A673 (cell line): ENCODE results near the gene UNK. TPM values are rescaled to one million over a fixed set of nuclear protein-coding genes. Genes with fewer than 3 reads are reported as not detected.
"Not testable (repeated sequence)": the region's sequence is repeated elsewhere in the genome, so short reads cannot be mapped to it uniquely, and the experiment has no call there.

Experiments
- BruUV-seq: library from RNA; stranded (reverse); fragments of 400-500 nt; replicated peaks from 2 replicates; lab custom pipeline; 2021; lab: Mats Ljungman, UMichigan
- CTCF ChIA-PET: fragments of 300-600 bp; sonication (Branson Sonifier 250); formaldehyde crosslinking; loops from one replicate; lab custom pipeline; 2022; ENCODE audit warnings: antibody characterized with exemption; lab: Charles Lee
- POLR2A ChIA-PET: fragments of 300-600 bp; sonication (Branson Sonifier 250); formaldehyde crosslinking; loops from one replicate; lab custom pipeline; 2022; ENCODE audit warnings: antibody characterized with exemption; ENCODE audit not compliant: low non-redundant PET; lab: Charles Lee
- DNase-seq: peaks from one replicate; pipeline ENCODE4 v3.0.0-alpha.2; 2015; ENCODE audit warnings: low spot score
- H3K27ac ChIP-seq: fragments of 200-600 bp; sonication (generic); 2 replicates; pipeline ENCODE4 v1.5.1; 2016; ENCODE audit warnings: mixed run types, low read depth, mild to moderate bottlenecking, mixed read lengths, antibody characterized with exemption, low read length; ENCODE audit not compliant: poor library complexity, severe bottlenecking
- H3K27me3 ChIP-seq: fragments of 200-600 bp; sonication (generic); replicated peaks from 2 replicates; pipeline ENCODE4 v1.6.1; 2017; ENCODE audit warnings: mixed run types, low read depth, mild to moderate bottlenecking, mixed read lengths, antibody characterized with exemption, low read length; ENCODE audit not compliant: insufficient read depth, poor library complexity
- H3K36me3 ChIP-seq: fragments of 200-600 bp; sonication (generic); 2 replicates; pipeline ENCODE4 v1.6.1; 2016; ENCODE audit warnings: mixed run types, mild to moderate bottlenecking, mixed read lengths, antibody characterized with exemption, low read length; ENCODE audit not compliant: insufficient read depth, poor library complexity, severe bottlenecking
- H3K4me1 ChIP-seq: fragments of 200-600 bp; sonication (generic); 2 replicates; pipeline ENCODE4 v1.6.1; 2017; ENCODE audit warnings: mixed run types, mild to moderate bottlenecking, mixed read lengths, antibody characterized with exemption, low read length; ENCODE audit not compliant: insufficient read depth, poor library complexity, severe bottlenecking
- H3K4me3 ChIP-seq: fragments of 200-600 bp; sonication (generic); 2 replicates; pipeline ENCODE4 v1.5.1; 2016; ENCODE audit warnings: low read depth, mixed run types, mild to moderate bottlenecking, mixed read lengths, low read length; ENCODE audit not compliant: poor library complexity, severe bottlenecking
- H3K9me3 ChIP-seq: fragments of 200-600 bp; sonication (generic); 2 replicates; pipeline ENCODE4 v1.6.1; 2016; ENCODE audit warnings: mixed run types, low read depth, mild to moderate bottlenecking, mixed read lengths, antibody characterized with exemption, low read length; ENCODE audit not compliant: poor library complexity, severe bottlenecking
- CTCF ChIP-seq: fragments of 300-800, 200-600 bp; sonication (generic); conservative IDR thresholded peaks from 2 replicates; pipeline ENCODE4 v1.5.1; 2017; ENCODE audit warnings: low read depth, mild to moderate bottlenecking, antibody characterized with exemption, low read length, moderate library complexity, mixed read lengths
- EZH2 ChIP-seq: fragments of 200-600 bp; sonication (generic); IDR thresholded peaks from 2 replicates; pipeline ENCODE4 v1.6.1; 2017; ENCODE audit warnings: borderline replicate concordance, low read depth, mild to moderate bottlenecking, mixed read lengths, antibody characterized with exemption, low read length; ENCODE audit not compliant: poor library complexity, severe bottlenecking
- intact Hi-C: fragments of 100-400 bp; cut with micrococcal nuclease; formaldehyde crosslinking; loops from one replicate; pipeline ENCODE4 v1.10.0; 2022; ENCODE audit not compliant: unreplicated experiment
- total RNA-seq: library from RNA; stranded (reverse); gene quantifications from 2 replicates; pipeline ENCODE4 v1.2.3, GENCODE V29; 2021

UNK gene
- total RNA-seq, 1 experiment from 2014 or later: 53.2 TPM

DNA sequence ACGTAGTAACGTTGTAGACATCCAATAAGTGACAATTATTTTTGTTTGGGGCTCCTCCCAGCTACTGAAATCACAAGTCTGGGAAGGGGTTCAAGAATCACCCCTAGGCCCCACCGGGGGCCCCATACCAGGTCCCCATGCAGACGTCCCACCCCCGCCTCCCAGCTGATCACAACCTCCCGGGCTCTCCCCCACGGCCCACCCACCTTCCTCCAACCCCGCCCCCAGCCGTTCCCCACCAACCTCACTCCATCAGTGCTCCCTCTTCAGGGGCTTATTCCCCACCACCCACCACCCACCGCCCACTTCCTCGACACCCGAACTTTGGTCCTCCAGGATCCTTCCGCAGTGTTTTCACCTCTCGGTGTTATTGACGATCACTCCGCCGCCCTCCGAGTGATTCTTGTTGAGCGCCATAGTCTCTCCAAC, 70.3 kb downstream of the UNK start:
- H3K4me1 ChIP-seq: peaks cover 13% of the 10 kb centered on the region
- H3K27ac ChIP-seq: peak overlapping the region; percentile 60
- H3K9me3 ChIP-seq: no peaks in the 10 kb centered on the region
- peak overlapping the region; percentile 63 for H3K4me3 ChIP-seq
- DNase-seq: no peak
- no peak for TF ChIP-seq CTCF
- TF ChIP-seq EZH2: no peak
- CTCF ChIA-PET: interaction anchor here (0.5 to 1.6 kb wide), 6 partner anchors 9 to 444 kb away, joined by 4 to 8 read pairs (median 4); partner anchors contain the start of genes ACOX1, TEN1 and TRIM65
- POLR2A ChIA-PET: interaction anchor here (0.6 to 2.1 kb wide), 3 partner anchors 38 to 75 kb away, joined by 3 to 12 read pairs (median 6); no protein-coding TSS in a partner anchor
- H3K36me3 ChIP-seq: peaks cover 12% of the 10 kb centered on the region
- H3K27me3 ChIP-seq: no peaks in the 10 kb centered on the region
- intact Hi-C loops: no loop called here
- no TSS peak for BruUV-seq

- ChIA-PET CTCF (interaction anchor here (0.5 to 1.6 kb wide), 8 partner anchors 10 to 684 kb away, joined by 3 to 8 read pairs (median 4); partner anchors contain the start of genes ACOX1, TEN1 and TRIM65), POLR2A (interaction anchor here (0.6 to 2.1 kb wide), 3 partner anchors 39 to 75 kb away, joined by 3 to 12 read pairs (median 6); no protein-coding TSS in a partner anchor)
- Histone ChIP-seq H3K4me1 (peaks cover 13% of the 10 kb centered on the region), H3K4me3 (peak within 1 kb of the TSS; percentile 63), H3K36me3 (peaks cover 11% of the 10 kb centered on the region), H3K9me3 (no peaks in the 10 kb centered on the region), H3K27me3 (no peaks in the 10 kb centered on the region), H3K27ac (peak within 1 kb of the TSS; percentile 86)
- no peak for TF ChIP-seq EZH2
- TF ChIP-seq CTCF: peak; percentile 54; the same call in 1 of the 2 replicates
- peak; percentile 100 for DNase-seq
- intact Hi-C loops: no loop called here
- no TSS peak for BruUV-seq
These were observed 70.9 kb downstream of the UNK start, which contains the start of gene WBP2 for GRCh38 chr17:75855310-75856061. WBP2 (minus strand) TSS chr17:75855335; CDS start chr17:75855297, 38 bp downstream.

GRCh38 chr17:75856062-75856756, 71.6 kb downstream of the UNK start:
- POLR2A ChIA-PET: interaction anchor here (2.1 kb wide), 1 partner anchor 76 kb away, joined by 6 read pairs; no protein-coding TSS in a partner anchor

DNA sequence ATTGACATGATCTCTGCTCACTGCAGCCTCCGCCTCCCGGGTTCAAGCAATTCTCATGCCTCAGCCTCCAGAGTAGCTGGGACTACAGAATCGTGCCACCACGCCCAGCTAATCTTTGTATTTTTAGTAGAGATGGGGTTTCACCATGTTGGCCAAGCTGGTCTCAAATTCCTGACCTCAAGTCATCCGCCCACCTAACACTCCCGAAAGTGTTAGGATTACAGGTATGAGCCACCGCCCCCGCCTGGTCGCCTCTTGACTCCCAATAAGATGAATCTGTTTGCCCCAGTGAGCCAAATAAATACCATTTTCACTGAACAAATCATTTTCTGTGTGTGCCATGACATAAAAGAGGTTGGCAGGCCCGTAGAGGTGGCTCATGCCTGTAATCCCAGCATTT, 74.8 kb downstream of the UNK start:
- H3K9me3 ChIP-seq, H3K4me3 ChIP-seq, BruUV-seq, H3K36me3 ChIP-seq, H3K27me3 ChIP-seq, H3K27ac ChIP-seq, POLR2A ChIA-PET, H3K4me1 ChIP-seq, intact Hi-C loops, DNase-seq: not testable (repeated sequence)
- CTCF ChIA-PET: interaction anchor here (0.7 kb wide), 1 partner anchor 1298 kb away, joined by 3 read pairs; no protein-coding TSS in a partner anchor

More at GRCh38 chr17:75856062-75856756, 71.6 kb downstream of the UNK start:
- intact Hi-C loops: no loop called here
- BruUV-seq: TSS peak; percentile 86
- peaks cover 5% of the 10 kb centered on the region for H3K36me3 ChIP-seq
- CTCF ChIA-PET: interaction anchor here (1.1 to 1.6 kb wide), 2 partner anchors 19 to 123 kb away, joined by 3 to 4 read pairs; partner anchors contain the start of genes ACOX1 and TEN1
- H3K9me3 ChIP-seq: no peaks in the 10 kb centered on the region
- no peaks in the 10 kb centered on the region for H3K27me3 ChIP-seq
- H3K4me1 ChIP-seq: peaks cover 13% of the 10 kb centered on the region
- no peak for DNase-seq
- no peak for TF ChIP-seq CTCF
- no peak for TF ChIP-seq EZH2
- H3K27ac ChIP-seq: peak overlapping the region; percentile 86
- peak overlapping the region; percentile 63 for H3K4me3 ChIP-seq
